ENCODE results near the gene RNASE3.
"Not testable (repeated sequence)": the region's sequence is repeated elsewhere in the genome, so short reads cannot be mapped to it uniquely, and the experiment has no call there.

The RNASE3 gene

DNA sequence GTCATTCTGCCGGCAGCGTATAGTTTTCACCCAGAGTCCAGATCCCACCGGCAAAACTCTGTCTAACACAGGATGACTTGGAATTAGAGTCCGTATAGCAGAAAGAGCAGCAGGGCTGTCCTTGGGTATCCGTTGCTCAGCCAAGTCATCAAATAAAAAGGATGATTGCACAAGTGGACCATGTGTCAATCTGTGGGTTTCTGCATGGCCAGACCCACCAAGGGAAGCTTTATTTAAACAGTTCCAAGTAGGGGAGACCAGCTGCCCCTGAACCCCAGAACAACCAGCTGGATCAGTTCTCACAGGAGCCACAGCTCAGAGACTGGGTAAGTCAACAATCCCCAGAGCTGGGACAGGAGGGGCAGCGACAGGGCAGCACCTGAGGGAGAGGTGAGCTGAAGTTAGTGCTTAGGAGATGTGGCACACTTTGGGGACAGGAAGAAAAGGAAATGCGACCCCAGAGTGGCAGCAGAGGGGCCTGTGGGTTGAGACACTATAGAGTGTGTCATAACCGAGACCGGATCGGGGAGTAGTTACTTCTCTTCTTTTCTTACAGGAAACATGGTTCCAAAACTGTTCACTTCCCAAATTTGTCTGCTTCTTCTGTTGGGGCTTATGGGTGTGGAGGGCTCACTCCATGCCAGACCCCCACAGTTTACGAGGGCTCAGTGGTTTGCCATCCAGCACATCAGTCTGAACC, at the start of gene RNASE3:
TSS of gene RNASE3 (plus strand) at position 260 of the 700 bp plus-strand sequence. CDS start at position 562, 302 bp downstream.
- H3K27ac Mint-ChIP-seq = not testable (repeated sequence)

DNA sequence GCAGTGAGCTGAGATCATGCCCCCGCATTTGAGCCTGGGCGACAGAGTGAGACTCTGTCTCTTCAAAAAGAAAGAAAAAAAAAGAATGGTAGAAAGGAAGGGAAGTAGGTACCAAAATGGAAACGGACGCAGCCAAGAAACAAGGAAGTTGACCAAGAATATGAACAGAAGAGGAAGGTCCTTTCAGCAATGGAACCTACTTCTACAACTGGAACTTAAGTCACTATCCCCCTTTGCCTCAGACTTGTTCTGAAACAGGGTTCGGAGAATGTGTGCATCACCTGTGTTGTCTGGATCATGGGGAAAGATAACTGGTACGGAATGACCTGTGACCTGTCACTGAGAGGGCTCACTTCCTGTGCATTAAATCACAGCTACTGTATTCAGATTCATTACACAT, 44.6 kb upstream of the RNASE3 start:
- DNase-seq = no peak
- Mint-ChIP-seq H3K36me3 (ENCODE audit: low read depth) (no peaks in the 10 kb centered on the region), H3K4me3 (no peak overlapping the region), H3K27me3 (peaks cover 6% of the 10 kb centered on the region), H3K9me3 (no peaks in the 10 kb centered on the region), H3K4me1 (ENCODE audit: low read depth) (no peaks in the 10 kb centered on the region), H3K27ac (no peak overlapping the region)

More for the DNA sequence above, at the start of gene RNASE3:
- H3K27me3 Mint-ChIP-seq = peaks cover 26% of the 10 kb centered on the region
- not testable (repeated sequence) for DNase-seq; H3K36me3 Mint-ChIP-seq (ENCODE audit: low read depth); H3K4me1 Mint-ChIP-seq (ENCODE audit: low read depth); H3K9me3 Mint-ChIP-seq; H3K4me3 Mint-ChIP-seq

DNA sequence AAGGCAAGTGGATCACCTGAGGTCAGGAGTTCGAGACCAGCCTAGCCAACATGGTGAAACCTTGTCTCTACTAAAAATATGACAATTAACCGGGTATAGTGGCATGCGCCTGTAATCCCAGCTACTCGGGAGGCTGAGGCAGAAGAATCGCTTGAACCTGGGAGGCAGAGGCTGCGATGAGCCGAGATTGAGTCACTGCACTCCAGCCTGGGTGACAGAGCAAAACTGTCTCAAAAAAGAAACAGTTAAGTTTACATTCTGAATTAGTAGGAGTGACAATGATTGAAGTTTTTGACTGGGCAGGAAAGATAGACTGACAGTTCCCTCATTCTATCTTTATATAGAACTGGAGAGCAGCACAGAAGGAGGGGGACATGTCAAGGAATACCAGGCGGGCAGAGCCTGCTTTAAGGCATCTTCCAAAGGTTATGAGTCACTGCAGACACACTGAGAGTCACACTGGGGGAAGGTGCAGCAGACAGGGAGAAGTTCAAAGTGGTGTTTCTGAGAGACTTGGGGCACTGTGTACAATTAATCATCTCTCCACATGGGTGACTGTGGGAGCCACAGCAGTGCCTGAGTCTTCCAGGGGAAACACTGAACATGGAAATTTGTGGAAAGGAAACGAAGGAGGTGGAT, 42.8 kb upstream of the RNASE3 start:
- Mint-ChIP-seq H3K27me3 (peaks cover 6% of the 10 kb centered on the region), H3K9me3 (no peaks in the 10 kb centered on the region), H3K4me3 (no peak overlapping the region), H3K4me1 (ENCODE audit: low read depth) (no peaks in the 10 kb centered on the region), H3K27ac (no peak overlapping the region), H3K36me3 (ENCODE audit: low read depth) (no peaks in the 10 kb centered on the region)
- no peak for DNase-seq

DNA sequence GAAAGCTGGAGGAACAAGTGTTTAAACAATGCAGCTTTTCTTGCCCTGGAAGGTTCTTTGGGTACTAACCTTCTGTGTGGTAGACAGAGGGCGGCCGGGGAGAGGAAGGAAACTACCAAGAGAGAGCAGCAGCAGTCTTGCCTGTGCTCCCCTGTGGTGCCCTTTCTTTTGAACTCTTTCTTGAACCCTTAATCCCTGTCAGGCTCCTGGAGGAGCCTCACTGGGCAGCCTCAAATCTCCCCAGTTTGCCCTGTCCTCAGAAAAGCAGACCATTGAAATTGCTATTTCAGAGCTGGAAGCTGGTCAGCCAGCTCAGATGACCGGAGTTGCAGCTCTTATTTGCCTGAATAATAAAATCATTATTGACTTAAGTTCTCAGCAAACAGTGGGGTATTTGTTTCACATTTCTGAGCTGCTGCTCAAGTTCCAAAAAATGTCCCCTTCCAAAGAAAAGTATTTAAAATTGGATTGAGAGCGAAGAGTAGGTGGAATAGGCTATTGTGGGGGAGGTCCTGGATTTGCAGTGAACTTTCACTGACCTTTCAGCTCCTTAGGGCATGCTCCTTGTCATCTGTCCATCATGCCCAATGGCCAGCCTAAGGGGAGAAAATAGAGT, 42.1 kb upstream of the RNASE3 start:
- no peaks in the 10 kb centered on the region for H3K4me1 Mint-ChIP-seq (ENCODE audit: low read depth)
- DNase-seq = no peak
- H3K9me3 Mint-ChIP-seq = no peaks in the 10 kb centered on the region
- no peak overlapping the region for H3K4me3 Mint-ChIP-seq
- peaks cover 6% of the 10 kb centered on the region for H3K27me3 Mint-ChIP-seq
- H3K27ac Mint-ChIP-seq = no peak overlapping the region
- H3K36me3 Mint-ChIP-seq (ENCODE audit: low read depth) = no peaks in the 10 kb centered on the region

DNA sequence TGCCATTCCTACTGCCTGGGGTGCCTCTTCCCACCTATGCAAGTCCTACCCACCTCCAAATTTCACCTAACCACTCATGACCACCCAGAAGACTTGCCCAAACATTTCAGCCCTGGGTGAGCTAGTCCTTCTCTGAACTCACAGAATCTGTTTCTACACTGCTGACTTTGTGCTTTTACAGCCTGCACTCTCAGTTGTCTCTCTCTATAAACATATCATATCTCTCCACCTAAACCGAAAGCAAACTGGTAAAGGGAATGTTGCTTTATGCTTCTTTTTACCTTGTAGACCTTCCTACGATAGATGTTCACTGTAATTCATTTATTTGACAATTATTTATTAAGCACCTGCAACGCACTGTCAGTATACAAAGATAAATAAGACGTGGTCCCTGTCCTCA, 38.1 kb upstream of the RNASE3 start:
- Mint-ChIP-seq H3K9me3 (no peaks in the 10 kb centered on the region), H3K36me3 (ENCODE audit: low read depth) (no peaks in the 10 kb centered on the region), H3K27me3 (peaks cover 13% of the 10 kb centered on the region), H3K4me3 (no peak overlapping the region), H3K27ac (no peak overlapping the region), H3K4me1 (ENCODE audit: low read depth) (no peaks in the 10 kb centered on the region)
- DNase-seq = no peak

GRCh38 chr14:20855652-20856291, 35.4 kb upstream of the RNASE3 start:
- Mint-ChIP-seq H3K4me1 (ENCODE audit: low read depth) (no peaks in the 10 kb centered on the region), H3K4me3 (no peak overlapping the region), H3K27ac (no peak overlapping the region), H3K27me3 (peaks cover 29% of the 10 kb centered on the region), H3K9me3 (no peaks in the 10 kb centered on the region), H3K36me3 (ENCODE audit: low read depth) (no peaks in the 10 kb centered on the region)
- DNase-seq = no peak

DNA sequence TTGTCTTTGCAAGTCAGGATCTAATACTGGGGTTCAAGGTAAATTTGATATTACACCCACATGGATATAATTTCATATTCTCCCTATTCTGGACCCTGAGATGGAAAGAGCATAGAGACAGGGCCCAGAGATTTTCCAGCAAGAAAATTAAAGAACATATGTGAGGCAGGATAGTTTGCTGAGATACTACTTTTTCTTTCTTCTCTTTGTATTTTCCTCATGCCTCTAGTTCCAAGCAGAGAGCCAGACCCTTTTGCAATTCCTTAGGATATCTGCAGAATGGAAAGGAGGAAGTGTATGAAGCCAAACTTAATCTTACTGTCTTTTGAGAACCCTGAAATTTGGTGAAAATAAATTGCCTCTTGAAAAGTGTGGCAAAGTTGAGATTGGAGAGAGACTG, 34.0 kb upstream of the RNASE3 start:
- DNase-seq = no peak
- peaks cover 38% of the 10 kb centered on the region for H3K27me3 Mint-ChIP-seq
- H3K9me3 Mint-ChIP-seq = no peaks in the 10 kb centered on the region
- H3K27ac Mint-ChIP-seq = no peak overlapping the region
- H3K36me3 Mint-ChIP-seq (ENCODE audit: low read depth) = no peaks in the 10 kb centered on the region
- H3K4me1 Mint-ChIP-seq (ENCODE audit: low read depth) = no peaks in the 10 kb centered on the region
- no peak overlapping the region for H3K4me3 Mint-ChIP-seq

- H3K27ac Mint-ChIP-seq = no peak overlapping the region
- H3K4me1 Mint-ChIP-seq (ENCODE audit: low read depth) = no peaks in the 10 kb centered on the region
- H3K4me3 Mint-ChIP-seq = no peak overlapping the region
- no peaks in the 10 kb centered on the region for H3K9me3 Mint-ChIP-seq
- peaks cover 40% of the 10 kb centered on the region for H3K27me3 Mint-ChIP-seq
- peak; percentile 75 for DNase-seq
- H3K36me3 Mint-ChIP-seq (ENCODE audit: low read depth) = no peaks in the 10 kb centered on the region
Observed at GRCh38 chr14:20857630-20858261, 33.4 kb upstream of the RNASE3 start.

- H3K9me3 Mint-ChIP-seq = no peaks in the 10 kb centered on the region
- no peak for DNase-seq
- H3K36me3 Mint-ChIP-seq (ENCODE audit: low read depth) = no peaks in the 10 kb centered on the region
- H3K27ac Mint-ChIP-seq = no peak overlapping the region
- H3K27me3 Mint-ChIP-seq = peaks cover 32% of the 10 kb centered on the region
- H3K4me3 Mint-ChIP-seq = no peak overlapping the region
- no peaks in the 10 kb centered on the region for H3K4me1 Mint-ChIP-seq (ENCODE audit: low read depth)
Observed at GRCh38 chr14:20866194-20866593, 25.0 kb upstream of the RNASE3 start.

DNA sequence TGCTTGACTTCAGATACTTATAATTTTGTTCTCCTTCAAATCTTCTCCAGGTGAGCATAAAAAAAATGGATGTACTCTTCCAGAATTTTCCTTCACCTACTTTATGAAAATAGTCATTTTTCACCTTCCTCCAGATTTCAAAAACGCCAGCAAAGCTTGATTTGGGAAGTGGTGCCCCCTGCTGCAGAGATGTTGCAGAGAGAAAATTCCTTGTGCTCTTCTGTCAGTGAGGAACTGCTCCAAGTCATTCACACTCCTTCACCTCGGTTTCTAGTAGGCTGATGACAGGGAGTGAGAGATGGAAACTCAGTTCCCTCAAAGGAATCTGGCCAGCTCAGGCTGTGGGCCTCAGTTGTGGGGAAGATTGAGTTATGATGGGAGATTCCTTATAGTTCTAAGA, 24.2 kb upstream of the RNASE3 start:
- H3K27me3 Mint-ChIP-seq = peaks cover 28% of the 10 kb centered on the region

GRCh38 chr14:20873370-20874177, 17.6 kb upstream of the RNASE3 start:
- peak overlapping the region; percentile 48 for H3K4me3 Mint-ChIP-seq
- H3K9me3 Mint-ChIP-seq = no peaks in the 10 kb centered on the region
- peaks cover 10% of the 10 kb centered on the region for H3K27me3 Mint-ChIP-seq
- peaks cover 15% of the 10 kb centered on the region for H3K4me1 Mint-ChIP-seq (ENCODE audit: low read depth)
- H3K27ac Mint-ChIP-seq = no peak overlapping the region
- peak; percentile 88 for DNase-seq
- H3K36me3 Mint-ChIP-seq (ENCODE audit: low read depth) = no peaks in the 10 kb centered on the region

More for the DNA sequence above, 24.2 kb upstream of the RNASE3 start:
- no peaks in the 10 kb centered on the region for H3K9me3 Mint-ChIP-seq
- H3K27ac Mint-ChIP-seq = no peak overlapping the region
- H3K4me3 Mint-ChIP-seq = no peak overlapping the region
- DNase-seq = no peak
- no peaks in the 10 kb centered on the region for H3K36me3 Mint-ChIP-seq (ENCODE audit: low read depth)
- H3K4me1 Mint-ChIP-seq (ENCODE audit: low read depth) = no peaks in the 10 kb centered on the region

DNA sequence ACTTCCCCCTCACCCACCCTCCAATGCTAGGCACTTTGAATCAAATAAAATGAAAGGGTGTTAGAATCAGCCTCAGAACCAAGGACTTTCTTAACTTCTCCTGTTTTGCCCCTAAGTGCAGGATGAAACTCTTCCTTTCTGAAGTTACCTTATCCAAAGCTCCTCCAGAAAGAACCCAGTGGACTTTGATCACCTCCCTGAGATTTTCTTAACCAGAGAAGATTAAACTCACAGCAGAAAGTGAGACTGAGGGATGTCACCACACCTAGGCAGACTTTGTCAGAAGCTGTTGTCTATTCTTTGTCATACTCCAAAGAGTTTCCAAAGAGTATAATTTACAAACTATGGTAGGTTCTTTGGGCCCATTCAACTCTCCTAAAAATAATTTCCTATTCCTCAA, 14.2 kb upstream of the RNASE3 start:
- no peak overlapping the region for H3K27ac Mint-ChIP-seq
- H3K27me3 Mint-ChIP-seq = no peaks in the 10 kb centered on the region

GRCh38 chr14:20878695-20879094, 12.5 kb upstream of the RNASE3 start:
- DNase-seq = no peak
- Mint-ChIP-seq H3K4me3 (no peak overlapping the region), H3K27ac (no peak overlapping the region), H3K4me1 (ENCODE audit: low read depth) (peaks cover 14% of the 10 kb centered on the region), H3K9me3 (no peaks in the 10 kb centered on the region), H3K27me3 (no peaks in the 10 kb centered on the region), H3K36me3 (ENCODE audit: low read depth) (no peaks in the 10 kb centered on the region)

More for the DNA sequence above, 14.2 kb upstream of the RNASE3 start:
- H3K4me1 Mint-ChIP-seq (ENCODE audit: low read depth) = peaks cover 23% of the 10 kb centered on the region
- H3K36me3 Mint-ChIP-seq (ENCODE audit: low read depth) = no peaks in the 10 kb centered on the region
- H3K4me3 Mint-ChIP-seq = no peak overlapping the region
- no peaks in the 10 kb centered on the region for H3K9me3 Mint-ChIP-seq
- DNase-seq = no peak

- not testable (repeated sequence) for H3K36me3 Mint-ChIP-seq (ENCODE audit: low read depth); H3K27ac Mint-ChIP-seq; H3K9me3 Mint-ChIP-seq; DNase-seq; H3K27me3 Mint-ChIP-seq; H3K4me1 Mint-ChIP-seq (ENCODE audit: low read depth); H3K4me3 Mint-ChIP-seq
Observed at GRCh38 chr14:20881229-20881628, 10.0 kb upstream of the RNASE3 start.

Measured in activated T-cell treated with anti-CD3 and anti-CD28 coated beads, Interleukin-2, amount 50 U/mL, for 24 hours (primary cell).